ENCODE measurements around the gene LMCD1. TPM values are rescaled to one million over a fixed set of nuclear protein-coding genes. Genes with fewer than 3 reads are reported as not detected.

LMCD1 gene
- total and polyA plus RNA-seq, 4 experiments from 2014 or later: 0.53 to 2.2 (median 1.3) TPM

DNA sequence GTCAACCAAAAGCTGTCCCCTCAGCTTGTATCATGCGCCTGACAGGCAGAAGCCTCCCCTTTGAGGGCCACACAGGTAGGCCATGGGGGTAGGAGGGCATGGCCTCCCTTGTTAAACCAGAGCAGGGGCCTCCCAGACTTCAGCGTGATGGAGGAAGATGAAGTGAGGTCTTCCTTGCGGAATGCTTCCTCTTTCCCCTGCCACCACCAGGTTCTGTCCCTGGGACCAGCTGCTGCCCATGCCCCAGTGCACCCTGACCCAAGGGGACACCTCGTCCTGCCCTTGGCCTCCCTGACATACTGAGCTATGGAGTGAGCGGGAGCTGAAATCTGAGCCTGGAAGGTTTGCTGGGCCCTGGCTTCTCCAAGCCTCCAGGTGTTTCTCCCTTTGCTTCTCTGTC is 116.3 kb downstream of the LMCD1 start:
- Mint-ChIP-seq H3K27me3 (no peaks in the 10 kb centered on the region), H3K4me3 (no peak overlapping the region)
- H3K4me1 ChIP-seq (ENCODE audit: insufficient read depth, low read length): no peaks in the 10 kb centered on the region

DNA sequence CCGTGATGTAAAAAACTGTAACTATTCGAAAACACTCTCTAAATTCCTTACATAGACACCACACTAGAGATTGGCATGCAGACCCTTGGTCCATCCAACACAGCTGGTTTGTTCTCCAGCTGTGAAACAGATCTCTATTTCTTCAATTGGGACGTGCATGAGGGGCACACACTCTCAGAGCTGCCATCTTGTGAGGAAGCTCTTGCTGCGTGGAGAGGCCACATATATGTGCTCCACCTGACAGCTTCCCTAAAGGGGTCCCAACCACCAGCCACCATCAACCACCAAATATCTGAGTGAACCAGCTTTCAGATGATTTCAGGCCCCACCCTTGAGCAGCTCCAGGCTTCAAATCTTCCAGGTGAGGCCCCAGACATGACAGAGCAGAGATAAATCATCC is 117.3 kb downstream of the LMCD1 start:
- Histone ChIP-seq H3K27ac (ENCODE audit: low read depth, low read length) (no peak overlapping the region), H3K27me3 (ENCODE audit: insufficient read depth, low read length) (no peaks in the 10 kb centered on the region), H3K36me3 (ENCODE audit: insufficient read depth, low read length) (no peaks in the 10 kb centered on the region), H3K4me3 (ENCODE audit: low read length in 2 of 2) (no peak overlapping the region), H3K9me3 (ENCODE audit: control insufficient read depth in 1 of 2, low read length in 2 of 2) (no peaks in the 10 kb centered on the region), H3K4me1 (ENCODE audit: insufficient read depth, low read length) (no peaks in the 10 kb centered on the region)
- H3K4me1 Mint-ChIP-seq: peaks cover 0 to 9% (median 2%) of the 10 kb centered on the region in 4 donors
- POLR2A ChIA-PET (ENCODE audit: partially characterized antibody): no interaction called here
- H3K36me3 Mint-ChIP-seq: no peaks in the 10 kb centered on the region
- peaks cover 0 to 10% (median 2%) of the 10 kb centered on the region in 8 donors for H3K9me3 Mint-ChIP-seq
- CTCF ChIA-PET (ENCODE audit: partially characterized antibody): no interaction called here
- no peak overlapping the region for H3K27ac Mint-ChIP-seq
- DNase-seq: no peak
- H3K4me3 Mint-ChIP-seq: no peak overlapping the region
- intact Hi-C loops (cut with micrococcal nuclease): no loop called here
- H3K27me3 Mint-ChIP-seq: no peaks in the 10 kb centered on the region

More for the DNA sequence above, 116.3 kb downstream of the LMCD1 start:
- intact Hi-C loops (cut with micrococcal nuclease): no loop called here
- Histone ChIP-seq H3K27ac (ENCODE audit: low read depth, low read length) (no peak overlapping the region), H3K4me3 (ENCODE audit: low read length in 2 of 2) (no peak overlapping the region), H3K27me3 (ENCODE audit: insufficient read depth, low read length) (no peaks in the 10 kb centered on the region), H3K9me3 (ENCODE audit: control insufficient read depth in 1 of 2, low read length in 2 of 2) (no peaks in the 10 kb centered on the region), H3K36me3 (ENCODE audit: insufficient read depth, low read length) (no peaks in the 10 kb centered on the region)
- ChIA-PET CTCF (ENCODE audit: partially characterized antibody) (no interaction called here), POLR2A (ENCODE audit: partially characterized antibody) (no interaction called here)
- H3K36me3 Mint-ChIP-seq: no peaks in the 10 kb centered on the region
- H3K27ac Mint-ChIP-seq: no peak overlapping the region
- peaks cover 0 to 4% (median 2%) of the 10 kb centered on the region in 4 donors for H3K4me1 Mint-ChIP-seq
- DNase-seq: no peak
- H3K9me3 Mint-ChIP-seq: peaks cover 0 to 10% (median 2%) of the 10 kb centered on the region in 8 donors

DNA sequence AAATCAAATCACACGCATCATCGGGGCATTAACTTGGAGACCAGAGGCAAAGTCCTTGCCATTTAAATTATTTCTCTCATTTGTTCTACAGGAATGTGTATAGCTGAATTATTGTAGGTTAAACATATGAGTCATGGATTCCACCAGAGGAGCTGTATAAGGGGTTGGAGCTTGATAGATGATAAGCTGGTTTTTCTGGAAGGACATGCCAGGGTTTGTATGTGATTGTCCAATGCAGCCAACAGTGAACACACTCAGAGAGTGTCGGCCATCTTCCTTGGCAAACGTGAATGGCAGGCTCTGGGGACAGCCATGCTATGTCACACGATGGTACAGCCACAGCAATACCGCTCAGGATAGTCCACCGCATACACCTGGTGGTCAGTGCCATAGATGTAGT is 117.9 kb downstream of the LMCD1 start:
- Histone ChIP-seq H3K36me3 (ENCODE audit: insufficient read depth, low read length) (no peaks in the 10 kb centered on the region), H3K4me1 (ENCODE audit: insufficient read depth, low read length) (no peaks in the 10 kb centered on the region), H3K4me3 (ENCODE audit: low read length in 2 of 2) (no peak overlapping the region), H3K9me3 (ENCODE audit: control insufficient read depth in 1 of 2, low read length in 2 of 2) (no peaks in the 10 kb centered on the region), H3K27me3 (ENCODE audit: insufficient read depth, low read length) (no peaks in the 10 kb centered on the region), H3K27ac (ENCODE audit: low read depth, low read length) (no peak overlapping the region)
- H3K36me3 Mint-ChIP-seq: no peaks in the 10 kb centered on the region
- H3K27me3 Mint-ChIP-seq: no peaks in the 10 kb centered on the region
- CTCF ChIA-PET (ENCODE audit: partially characterized antibody): no interaction called here
- H3K9me3 Mint-ChIP-seq: peaks cover 0 to 10% (median 2%) of the 10 kb centered on the region in 8 donors
- H3K4me3 Mint-ChIP-seq: no peak overlapping the region
- H3K27ac Mint-ChIP-seq: no peak overlapping the region
- POLR2A ChIA-PET (ENCODE audit: partially characterized antibody): no interaction called here
- H3K4me1 Mint-ChIP-seq: peaks cover 0 to 9% (median 2%) of the 10 kb centered on the region in 4 donors
- intact Hi-C loops (cut with micrococcal nuclease): no loop called here
- DNase-seq: no peak

DNA sequence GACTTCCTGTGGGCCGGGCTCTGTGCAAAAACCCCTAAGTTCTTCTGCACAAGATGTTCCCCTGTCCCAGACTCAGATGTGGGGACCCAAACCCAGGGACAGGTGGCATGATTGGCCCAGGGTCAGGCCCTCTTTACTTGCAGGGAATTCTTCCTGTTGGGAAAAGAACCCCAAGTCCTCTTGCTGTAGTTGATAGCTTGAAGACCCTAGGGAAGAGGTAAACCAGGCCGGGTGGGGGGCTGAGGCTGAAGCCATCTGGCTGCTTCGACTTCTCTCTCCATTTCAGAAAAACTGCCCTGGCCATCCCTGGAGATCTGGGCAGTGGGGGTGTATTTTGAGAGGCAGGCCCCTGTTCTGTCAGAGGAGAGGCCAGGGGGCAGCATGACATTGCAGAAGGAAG is 119.5 kb downstream of the LMCD1 start:
- Histone ChIP-seq H3K27ac (ENCODE audit: low read depth, low read length) (no peak overlapping the region), H3K36me3 (ENCODE audit: insufficient read depth, low read length) (no peaks in the 10 kb centered on the region), H3K4me3 (ENCODE audit: low read length in 2 of 2) (no peak overlapping the region), H3K9me3 (ENCODE audit: control insufficient read depth in 1 of 2, low read length in 2 of 2) (no peaks in the 10 kb centered on the region), H3K4me1 (ENCODE audit: insufficient read depth, low read length) (no peaks in the 10 kb centered on the region), H3K27me3 (ENCODE audit: insufficient read depth, low read length) (no peaks in the 10 kb centered on the region)
- POLR2A ChIA-PET (ENCODE audit: partially characterized antibody): no interaction called here
- peaks cover 0 to 9% (median 2%) of the 10 kb centered on the region in 4 donors for H3K4me1 Mint-ChIP-seq
- peaks cover 0 to 10% (median 2%) of the 10 kb centered on the region in 8 donors for H3K9me3 Mint-ChIP-seq
- H3K36me3 Mint-ChIP-seq: no peaks in the 10 kb centered on the region
- intact Hi-C loops (cut with micrococcal nuclease): loop anchor here (10.0 kb wide), 2 partner anchors 116 to 296 kb away; partner anchors contain the start of gene LMCD1
- H3K27me3 Mint-ChIP-seq: peaks cover 0 to 2% of the 10 kb centered on the region in 2 donors
- CTCF ChIA-PET (ENCODE audit: partially characterized antibody): no interaction called here
- no peak for DNase-seq
- H3K4me3 Mint-ChIP-seq: no peak overlapping the region
- H3K27ac Mint-ChIP-seq: no peak overlapping the region

DNA sequence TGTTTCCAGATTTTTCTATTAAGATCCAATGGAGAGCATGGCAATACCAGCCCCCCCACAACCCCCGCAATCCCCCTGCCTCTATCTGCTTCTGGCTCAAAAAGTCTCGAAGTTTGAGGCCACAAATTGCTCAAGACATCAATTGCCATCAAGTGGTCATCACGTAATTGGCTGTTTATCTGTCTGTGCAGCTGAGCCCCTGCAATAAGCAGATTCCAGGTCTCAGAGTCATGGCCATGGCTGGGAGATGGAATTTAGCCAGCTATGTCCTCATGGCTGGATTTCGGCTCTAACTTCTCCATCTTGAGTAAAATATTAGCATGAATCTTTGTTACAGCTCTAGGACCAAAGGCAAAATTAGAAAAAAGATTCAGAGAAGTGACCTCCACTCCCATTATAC is 120.2 kb downstream of the LMCD1 start:
- CTCF ChIA-PET (ENCODE audit: partially characterized antibody): interaction anchor here (0.7 to 1.1 kb wide), 2 partner anchors 11 to 171 kb away, joined by 3 to 4 read pairs; no protein-coding TSS in a partner anchor

DNA sequence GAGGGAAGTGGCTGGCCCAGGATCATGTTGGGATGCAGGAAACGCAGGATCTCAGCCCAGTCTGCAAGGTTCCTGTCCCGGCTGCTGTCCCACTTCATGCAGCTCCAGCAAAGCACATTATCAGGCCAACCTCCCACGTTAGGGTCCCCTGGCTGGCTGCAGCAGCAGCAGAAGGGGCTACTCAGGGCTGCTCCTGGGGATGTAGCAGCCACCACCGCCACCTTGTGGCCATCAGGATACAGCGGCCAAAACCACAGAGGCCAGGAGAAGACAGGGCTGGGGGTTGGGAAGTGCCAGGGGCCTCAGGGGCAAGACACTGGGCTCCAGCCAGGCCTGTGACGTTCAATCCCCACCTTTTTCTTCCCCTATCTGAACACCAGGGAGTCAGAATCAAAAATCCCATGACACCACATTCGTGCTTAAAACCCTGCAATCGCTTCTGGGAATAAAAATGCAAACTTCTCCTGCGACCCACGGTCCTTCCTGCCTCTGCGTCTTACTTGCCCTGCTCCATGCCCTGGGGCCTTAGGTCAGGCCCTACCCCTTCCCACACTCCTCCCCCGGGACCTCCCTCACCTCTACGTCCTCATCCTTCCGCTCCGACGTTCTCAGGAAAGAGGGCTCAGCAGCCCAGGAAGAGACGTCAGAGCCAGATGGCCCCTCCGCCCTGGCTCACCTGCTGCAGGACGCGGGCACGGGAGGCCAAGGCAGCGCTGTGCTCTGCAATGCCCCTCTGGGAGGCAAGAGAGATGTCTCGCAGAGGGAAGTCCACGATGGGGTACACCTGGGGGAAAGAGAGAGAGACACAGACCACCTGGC is 121.5 kb downstream of the LMCD1 start:
- Histone ChIP-seq H3K27me3 (ENCODE audit: insufficient read depth, low read length) (no peaks in the 10 kb centered on the region), H3K27ac (ENCODE audit: low read depth, low read length) (no peak overlapping the region), H3K36me3 (ENCODE audit: insufficient read depth, low read length) (no peaks in the 10 kb centered on the region), H3K4me1 (ENCODE audit: insufficient read depth, low read length) (no peaks in the 10 kb centered on the region), H3K9me3 (ENCODE audit: control insufficient read depth in 1 of 2, low read length in 2 of 2) (no peaks in the 10 kb centered on the region), H3K4me3 (ENCODE audit: low read length in 2 of 2) (no peak overlapping the region)
- intact Hi-C loops (cut with micrococcal nuclease): loop anchor here (10.0 kb wide), 2 partner anchors 118 to 298 kb away; partner anchors contain the start of gene LMCD1
- Mint-ChIP-seq H3K4me1 (peaks cover 1 to 10% (median 5%) of the 10 kb centered on the region in 4 donors), H3K4me3 (peak overlapping the region in 5 of 8 donors; percentile 1 to 80 (median 35)), H3K36me3 (no peaks in the 10 kb centered on the region), H3K27me3 (peaks cover 0 to 2% of the 10 kb centered on the region in 2 donors), H3K9me3 (peaks cover 0 to 6% (median 2%) of the 10 kb centered on the region in 8 donors), H3K27ac (peak overlapping the region in 1 of 7 donors; percentile 52)
- DNase-seq: peak in 2 of 5 donors; percentile 14 to 22
- ChIA-PET POLR2A (ENCODE audit: partially characterized antibody) (no interaction called here), CTCF (ENCODE audit: partially characterized antibody) (interaction anchor here (0.6 to 1.1 kb wide), 3 partner anchors 10 to 114 kb away, joined by 3 to 4 read pairs (median 3); no protein-coding TSS in a partner anchor)

More for the DNA sequence above, 120.2 kb downstream of the LMCD1 start:
- no peak overlapping the region for H3K27ac ChIP-seq (ENCODE audit: low read depth, low read length)
- Mint-ChIP-seq H3K27ac (no peak overlapping the region), H3K36me3 (no peaks in the 10 kb centered on the region), H3K27me3 (peaks cover 0 to 2% of the 10 kb centered on the region in 2 donors), H3K4me1 (peaks cover 0 to 9% (median 2%) of the 10 kb centered on the region in 4 donors), H3K9me3 (peaks cover 0 to 10% (median 2%) of the 10 kb centered on the region in 8 donors), H3K4me3 (no peak overlapping the region)
- no peak overlapping the region for H3K4me3 ChIP-seq (ENCODE audit: low read length in 2 of 2)
- no peak for DNase-seq
- intact Hi-C loops (cut with micrococcal nuclease): loop anchor here (10.0 kb wide), 2 partner anchors 117 to 297 kb away; partner anchors contain the start of gene LMCD1
- H3K4me1 ChIP-seq (ENCODE audit: insufficient read depth, low read length): no peaks in the 10 kb centered on the region
- no peaks in the 10 kb centered on the region for H3K27me3 ChIP-seq (ENCODE audit: insufficient read depth, low read length)
- POLR2A ChIA-PET (ENCODE audit: partially characterized antibody): no interaction called here
- no peaks in the 10 kb centered on the region for H3K36me3 ChIP-seq (ENCODE audit: insufficient read depth, low read length)
- H3K9me3 ChIP-seq (ENCODE audit: control insufficient read depth in 1 of 2, low read length in 2 of 2): no peaks in the 10 kb centered on the region

DNA sequence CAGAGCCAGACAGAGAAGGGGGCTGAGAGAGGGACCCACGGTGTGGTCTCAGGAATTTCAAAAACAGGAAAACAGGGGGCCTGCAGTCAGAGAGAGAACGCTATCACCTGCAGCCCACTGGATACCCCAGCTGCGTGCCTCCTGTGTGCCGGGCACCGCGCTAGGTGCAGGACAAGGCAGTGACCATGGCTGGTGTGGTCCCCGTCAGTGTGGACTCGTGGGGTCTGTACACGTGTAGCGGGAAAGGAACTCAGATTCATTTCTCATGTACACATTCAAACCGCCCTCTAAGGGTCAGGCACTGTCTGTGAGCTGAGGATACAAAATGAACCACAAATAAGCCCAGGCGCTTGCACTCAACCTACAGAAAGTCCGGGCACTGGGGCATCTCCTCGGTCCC is 122.1 kb downstream of the LMCD1 start:
- H3K36me3 ChIP-seq (ENCODE audit: insufficient read depth, low read length): no peaks in the 10 kb centered on the region
- H3K27me3 ChIP-seq (ENCODE audit: insufficient read depth, low read length): no peaks in the 10 kb centered on the region
- H3K4me3 ChIP-seq (ENCODE audit: low read length in 2 of 2): no peak overlapping the region
- intact Hi-C loops (cut with micrococcal nuclease): loop anchor here (10.0 kb wide), 2 partner anchors 119 to 299 kb away; partner anchors contain the start of gene LMCD1
- peak overlapping the region in 1 of 8 donors; percentile 80 for H3K4me3 Mint-ChIP-seq
- no peak for DNase-seq
- no peaks in the 10 kb centered on the region for H3K4me1 ChIP-seq (ENCODE audit: insufficient read depth, low read length)
- peaks cover 3 to 10% (median 8%) of the 10 kb centered on the region in 4 donors for H3K4me1 Mint-ChIP-seq
- CTCF ChIA-PET (ENCODE audit: partially characterized antibody): no interaction called here
- no peak overlapping the region for H3K27ac ChIP-seq (ENCODE audit: low read depth, low read length)
- no peaks in the 10 kb centered on the region for H3K36me3 Mint-ChIP-seq
- POLR2A ChIA-PET (ENCODE audit: partially characterized antibody): no interaction called here
- H3K9me3 Mint-ChIP-seq: peaks cover 0 to 6% (median 2%) of the 10 kb centered on the region in 8 donors
- no peak overlapping the region for H3K27ac Mint-ChIP-seq
- H3K9me3 ChIP-seq (ENCODE audit: control insufficient read depth in 1 of 2, low read length in 2 of 2): no peaks in the 10 kb centered on the region
- peaks cover 0 to 2% of the 10 kb centered on the region in 2 donors for H3K27me3 Mint-ChIP-seq

Data from CD4-positive, alpha-beta memory T cell (primary cell).